ENCODE results near the gene PYGL.
"Not testable (repeated sequence)": the region's sequence is repeated elsewhere in the genome, so short reads cannot be mapped to it uniquely, and the experiment has no call there.

The PYGL gene

GRCh38 chr14:50922803-50923202 lies 21.5 kb downstream of the PYGL start:
- TF ChIP-seq CTCF (IDR thresholded peaks at IDR 0.05; ENCODE audit: low read depth, low read length) = no peak
- no peak for DNase-seq (ENCODE audit: extremely low read depth, low read depth)

DNA sequence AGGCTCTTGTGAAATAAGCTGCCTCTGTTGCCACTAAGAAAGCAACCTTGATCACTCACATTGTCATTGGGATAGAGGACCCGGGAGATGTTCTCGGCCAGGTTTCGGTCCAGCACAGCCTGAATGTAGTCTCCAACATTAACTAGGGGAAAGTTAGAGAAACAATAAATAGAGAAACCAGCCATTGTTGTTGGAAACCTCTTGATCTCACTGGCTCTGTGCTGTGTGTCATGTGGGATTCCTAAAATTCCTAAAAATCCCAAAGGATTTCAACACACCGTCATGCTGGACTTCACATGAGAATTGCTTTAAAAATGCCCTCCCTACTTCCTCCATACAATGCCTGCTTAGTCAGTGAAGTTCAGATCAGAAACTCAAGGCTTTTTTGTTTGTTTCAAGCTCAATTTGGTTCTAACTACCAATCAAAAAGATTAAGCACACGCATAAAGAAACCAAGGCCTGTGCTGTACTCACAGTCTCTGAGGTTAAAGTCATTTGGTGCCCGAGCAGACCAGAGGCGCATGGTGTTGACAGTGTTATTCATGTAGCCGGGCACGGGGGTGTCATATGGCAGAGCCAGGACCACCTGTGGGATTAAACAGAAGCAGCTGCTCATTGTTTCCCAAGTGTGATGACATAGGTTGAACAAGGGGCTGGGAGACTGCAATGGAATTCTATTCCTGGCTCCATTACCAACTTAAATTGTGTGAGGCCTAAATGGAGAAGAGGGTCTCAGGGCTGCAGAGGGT lies 23.6 kb downstream of the PYGL start:
- TF ChIP-seq CTCF (IDR thresholded peaks at IDR 0.05; ENCODE audit: low read depth, low read length) = no peak

DNA sequence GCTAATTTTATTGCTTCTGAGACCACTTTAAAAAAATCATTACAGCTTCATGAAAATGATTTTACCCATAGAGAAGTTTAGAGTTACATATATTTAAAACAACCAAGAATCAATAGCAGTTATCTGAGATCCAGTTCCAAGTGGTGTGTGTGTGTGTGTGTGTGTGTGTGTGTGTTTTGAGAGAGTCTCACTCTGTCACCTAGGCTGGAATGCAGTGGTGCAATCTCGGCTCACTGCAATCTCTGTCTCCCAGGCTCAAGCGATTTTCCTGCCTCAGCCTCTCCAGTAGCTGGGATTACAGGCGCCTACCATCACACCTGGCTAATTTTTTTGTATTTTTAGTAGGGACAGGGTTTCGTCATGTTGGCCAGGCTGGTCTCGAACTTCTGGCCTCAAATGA lies 24.8 kb downstream of the PYGL start:
- DNase-seq (ENCODE audit: extremely low read depth, low read depth) = not testable (repeated sequence)

More for the DNA sequence above, 23.6 kb downstream of the PYGL start:
- DNase-seq (ENCODE audit: extremely low read depth, low read depth) = peak; percentile 81

DNA sequence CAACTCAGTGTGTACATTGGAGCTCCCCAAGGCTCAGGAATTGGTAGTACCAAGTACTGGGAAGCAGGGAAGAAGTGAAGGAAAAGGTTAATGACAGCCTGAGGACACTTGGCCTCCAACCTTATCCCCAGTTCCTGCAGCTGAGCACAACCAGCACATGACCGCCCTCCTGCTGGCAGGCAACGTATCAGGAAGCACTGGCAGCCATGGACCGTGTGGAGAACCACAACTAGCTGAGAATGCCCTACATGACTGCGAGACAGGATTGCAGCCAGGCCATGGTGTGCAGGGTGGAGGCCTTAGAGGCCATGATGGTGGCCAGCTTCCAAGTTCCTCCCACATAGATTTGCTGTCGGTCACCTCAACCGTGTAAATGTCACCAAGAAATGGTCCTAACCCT lies 26.8 kb downstream of the PYGL start:
- no peak for TF ChIP-seq CTCF (IDR thresholded peaks at IDR 0.05; ENCODE audit: low read depth, low read length)
- no peak for DNase-seq (ENCODE audit: extremely low read depth, low read depth)

DNA sequence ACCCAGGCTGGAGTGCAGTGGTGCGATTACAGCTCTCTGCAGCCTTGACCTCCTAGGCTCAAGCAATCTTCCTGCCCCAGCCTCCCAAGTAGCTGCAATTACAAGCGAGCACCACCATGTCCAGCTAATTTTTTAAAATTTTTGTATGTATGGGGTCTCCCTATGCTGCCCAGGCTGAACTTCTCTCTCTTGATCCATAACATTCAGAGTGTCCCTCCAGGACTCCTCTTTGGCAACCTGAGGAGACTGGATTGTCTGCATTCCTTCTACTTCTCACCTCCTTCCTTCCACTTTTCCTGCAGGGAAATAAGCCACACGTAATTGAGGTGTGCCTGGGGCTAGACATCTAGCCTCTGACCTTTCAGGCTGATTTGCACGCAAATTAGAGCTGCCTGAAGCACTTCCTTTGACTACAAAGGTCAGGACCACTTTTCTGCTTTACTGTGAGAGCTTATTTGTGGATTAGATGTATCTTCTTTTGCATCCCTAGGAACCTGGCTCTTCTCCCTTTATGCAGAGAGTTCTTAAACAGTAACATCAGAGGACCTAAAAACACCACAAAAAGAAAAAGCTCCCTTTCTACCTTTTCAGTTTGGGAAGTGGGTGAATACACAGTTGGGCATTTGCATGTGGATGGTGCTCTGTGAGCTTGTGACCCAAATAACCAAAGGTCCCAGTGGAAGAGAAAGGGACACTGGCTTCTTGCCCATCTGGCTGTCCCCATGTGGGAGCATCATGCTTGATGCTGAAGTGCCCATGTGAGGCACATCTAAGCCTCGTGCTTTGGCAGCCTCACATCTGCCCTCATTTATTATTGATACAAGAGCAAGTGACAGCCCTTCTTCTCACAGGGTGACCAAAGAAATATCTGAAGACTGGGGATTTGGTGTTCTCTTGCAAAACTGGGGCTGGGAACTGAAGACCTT lies 33.5 kb downstream of the PYGL start:
- no peak for DNase-seq (ENCODE audit: extremely low read depth, low read depth)
- no peak for TF ChIP-seq CTCF (IDR thresholded peaks at IDR 0.05; ENCODE audit: low read depth, low read length)

DNA sequence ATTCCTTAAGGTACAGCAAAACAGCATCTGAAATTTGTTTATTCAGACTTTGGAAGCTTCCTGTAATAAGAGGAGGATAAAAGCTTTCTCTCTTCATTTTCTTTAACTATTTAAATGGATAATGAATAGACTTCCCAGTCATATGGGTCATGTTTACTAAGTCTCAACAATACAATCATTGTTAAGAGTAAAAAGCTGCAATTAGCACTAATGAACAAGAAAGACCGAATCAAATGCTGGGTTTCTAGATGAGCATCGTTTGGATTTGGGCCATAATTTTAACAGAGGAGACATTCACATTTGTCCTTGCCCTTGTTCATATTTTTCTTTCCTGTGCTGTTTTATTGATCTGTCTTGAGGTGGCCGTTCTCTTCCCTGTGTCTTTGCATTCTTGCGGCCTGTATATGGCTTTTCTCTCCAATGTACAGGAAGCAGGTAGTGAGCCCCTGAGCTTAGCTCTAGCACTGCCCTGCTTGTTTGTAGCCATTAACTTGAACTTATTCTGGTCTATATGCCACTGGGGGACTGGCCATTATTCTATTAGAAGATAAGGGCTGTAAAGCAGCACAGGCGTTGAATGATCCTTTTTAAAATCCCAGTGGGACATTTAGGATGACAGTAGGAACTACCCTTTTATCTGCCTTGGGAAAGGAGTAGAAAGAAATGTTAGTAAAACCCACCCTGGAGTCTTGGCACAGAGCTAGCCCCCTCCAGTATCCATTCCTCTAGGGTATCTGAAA lies 37.8 kb downstream of the PYGL start:
- no peak for DNase-seq (ENCODE audit: extremely low read depth, low read depth)
- no peak for TF ChIP-seq CTCF (IDR thresholded peaks at IDR 0.05; ENCODE audit: low read depth, low read length)

- no peak for DNase-seq (ENCODE audit: extremely low read depth, low read depth)
- no peak for TF ChIP-seq CTCF (IDR thresholded peaks at IDR 0.05; ENCODE audit: low read depth, low read length)
Measured at GRCh38 chr14:50904719-50905118, 39.6 kb downstream of the PYGL start.
